OCI-LY1 (cell line): Measurements from ENCODE around the gene SETDB2.
A peak's percentile ranks its signal among the peaks of the same experiment; 100 is the strongest.
"Not testable (repeated sequence)": the region's sequence is repeated elsewhere in the genome, so short reads cannot be mapped to it uniquely, and the experiment has no call there.

Experiments used
- H2AFZ ChIP-seq: fragments of 200-600 bp; sonication (generic), shearing (Covaris generic); 2 replicates; pipeline ENCODE4 v1.6.0; 2014; ENCODE audit warnings: antibody characterized with exemption, mild to moderate bottlenecking, low read length
- H3F3A ChIP-seq: fragments of 200-600 bp; sonication (generic), shearing (Covaris generic); 2 replicates; pipeline ENCODE4 v1.6.0; 2014; ENCODE audit warnings: mild to moderate bottlenecking, antibody characterized with exemption, low read length, moderate library complexity; ENCODE audit not compliant: insufficient read depth
- H3K27ac ChIP-seq: fragments of 200-600 bp; sonication (generic); 2 replicates; pipeline ENCODE4 v1.5.1; 2014; ENCODE audit warnings: low read length, mixed run types, mild to moderate bottlenecking, low read depth; ENCODE audit not compliant: poor library complexity, severe bottlenecking
- H3K27me3 ChIP-seq: fragments of 200-600 bp; sonication (generic); 2 replicates; pipeline ENCODE4 v1.6.0; 2014; ENCODE audit warnings: antibody characterized with exemption, mild to moderate bottlenecking, low read length, moderate library complexity; ENCODE audit not compliant: insufficient read depth
- H3K36me3 ChIP-seq: fragments of 200-600 bp; sonication (generic); 2 replicates; pipeline ENCODE4 v1.6.1; 2014; ENCODE audit warnings: mild to moderate bottlenecking, antibody characterized with exemption, low read length, moderate library complexity, mixed read lengths; ENCODE audit not compliant: insufficient read depth
- H3K4me1 ChIP-seq: fragments of 200-600 bp; sonication (generic); 2 replicates; pipeline ENCODE4 v1.5.1; 2014; ENCODE audit warnings: mild to moderate bottlenecking, low read length, moderate library complexity; ENCODE audit not compliant: insufficient read depth, severe bottlenecking
- H3K4me2 ChIP-seq: fragments of 200-600 bp; sonication (generic), shearing (Covaris generic); 2 replicates; pipeline ENCODE4 v1.6.1; 2014; ENCODE audit warnings: low read length
- H3K4me3 ChIP-seq: fragments of 200-600 bp; sonication (generic); 2 replicates; pipeline ENCODE4 v1.5.1; 2014; ENCODE audit warnings: low read length, low read depth, mild to moderate bottlenecking, mixed read lengths; ENCODE audit not compliant: poor library complexity, severe bottlenecking
- H3K79me2 ChIP-seq: fragments of 200-600 bp; shearing (Covaris generic); 2 replicates; pipeline ENCODE4 v1.6.1; 2016; ENCODE audit warnings: mixed run types, low read length, mixed read lengths; ENCODE audit not compliant: insufficient read depth
- H3K9ac ChIP-seq: fragments of 200-600 bp; sonication (generic), shearing (Covaris generic); 2 replicates; pipeline ENCODE4 v1.6.1; 2014; ENCODE audit warnings: mild to moderate bottlenecking, low read length, mixed read lengths
- H3K9me2 ChIP-seq: fragments of 200-600 bp; sonication (generic), shearing (Covaris generic); 2 replicates; pipeline ENCODE4 v1.6.1; 2014; ENCODE audit warnings: low read depth, mild to moderate bottlenecking, low read length, mixed read lengths
- H3K9me3 ChIP-seq: fragments of 200-600 bp; shearing (Covaris generic); 2 replicates; pipeline ENCODE4 v1.6.1; 2014; ENCODE audit warnings: low read length, mixed read lengths
- H4K20me1 ChIP-seq: fragments of 200-600 bp; sonication (generic), shearing (Covaris generic); 2 replicates; pipeline ENCODE4 v1.6.0; 2016; ENCODE audit warnings: mild to moderate bottlenecking, low read length; ENCODE audit not compliant: insufficient read depth
- EZH2 ChIP-seq: fragments of 200-600 bp; sonication (generic), shearing (Covaris generic); IDR thresholded peaks from 2 replicates; pipeline ENCODE4 v1.8.0; 2017; ENCODE audit warnings: borderline replicate concordance, mixed run types, mild to moderate bottlenecking, antibody characterized with exemption, low read length, moderate library complexity, mixed read lengths
- TF ChIP-seq, protein P1 (sequence below): fragments of 200-600 bp; sonication (generic), shearing (Covaris generic); IDR thresholded peaks from 2 replicates; pipeline ENCODE4 v1.5.1; 2017; ENCODE audit warnings: mild to moderate bottlenecking, antibody characterized with exemption, low read length, moderate library complexity, mixed read lengths

The SETDB2 gene

DNA sequence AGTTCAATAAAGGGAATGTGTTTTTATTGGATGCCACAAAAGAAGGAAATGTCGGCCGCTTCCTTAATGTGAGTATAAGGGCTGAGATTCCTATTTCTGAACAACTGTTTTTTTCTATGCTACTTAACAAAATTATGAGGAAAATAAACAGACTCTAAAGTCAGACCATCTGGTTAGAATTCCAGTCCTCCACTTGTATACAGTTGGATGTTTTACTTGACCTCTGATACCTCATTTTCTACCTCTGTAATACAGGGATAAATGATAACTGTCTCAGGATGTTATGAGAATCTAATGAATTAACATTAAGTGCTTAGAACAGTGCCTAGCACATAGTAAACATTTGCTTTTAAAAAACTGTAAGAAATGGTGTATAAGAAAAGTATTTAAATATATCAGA is 44.5 kb downstream of the SETDB2 start:
- no peaks in the 10 kb centered on the region for H4K20me1 ChIP-seq
- H3K27me3 ChIP-seq = no peaks in the 10 kb centered on the region
- H3K9me3 ChIP-seq = no peaks in the 10 kb centered on the region
- H3K9me2 ChIP-seq = no peaks in the 10 kb centered on the region
- H3K4me3 ChIP-seq = no peak overlapping the region
- no peak overlapping the region for H3K9ac ChIP-seq
- H3K4me2 ChIP-seq = no peak overlapping the region
- H3K36me3 ChIP-seq = peaks cover 56% of the 10 kb centered on the region
- TF ChIP-seq, protein P1, sequence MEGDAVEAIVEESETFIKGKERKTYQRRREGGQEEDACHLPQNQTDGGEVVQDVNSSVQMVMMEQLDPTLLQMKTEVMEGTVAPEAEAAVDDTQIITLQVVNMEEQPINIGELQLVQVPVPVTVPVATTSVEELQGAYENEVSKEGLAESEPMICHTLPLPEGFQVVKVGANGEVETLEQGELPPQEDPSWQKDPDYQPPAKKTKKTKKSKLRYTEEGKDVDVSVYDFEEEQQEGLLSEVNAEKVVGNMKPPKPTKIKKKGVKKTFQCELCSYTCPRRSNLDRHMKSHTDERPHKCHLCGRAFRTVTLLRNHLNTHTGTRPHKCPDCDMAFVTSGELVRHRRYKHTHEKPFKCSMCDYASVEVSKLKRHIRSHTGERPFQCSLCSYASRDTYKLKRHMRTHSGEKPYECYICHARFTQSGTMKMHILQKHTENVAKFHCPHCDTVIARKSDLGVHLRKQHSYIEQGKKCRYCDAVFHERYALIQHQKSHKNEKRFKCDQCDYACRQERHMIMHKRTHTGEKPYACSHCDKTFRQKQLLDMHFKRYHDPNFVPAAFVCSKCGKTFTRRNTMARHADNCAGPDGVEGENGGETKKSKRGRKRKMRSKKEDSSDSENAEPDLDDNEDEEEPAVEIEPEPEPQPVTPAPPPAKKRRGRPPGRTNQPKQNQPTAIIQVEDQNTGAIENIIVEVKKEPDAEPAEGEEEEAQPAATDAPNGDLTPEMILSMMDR = no peak
- no peak for TF ChIP-seq EZH2
- H3K79me2 ChIP-seq = no peaks in the 10 kb centered on the region
- H2AFZ ChIP-seq = no peak overlapping the region
- H3K4me1 ChIP-seq = peaks cover 7% of the 10 kb centered on the region
- H3K27ac ChIP-seq = no peak overlapping the region
- H3F3A ChIP-seq = no peaks in the 10 kb centered on the region; the same call in 1 of the 2 replicates

DNA sequence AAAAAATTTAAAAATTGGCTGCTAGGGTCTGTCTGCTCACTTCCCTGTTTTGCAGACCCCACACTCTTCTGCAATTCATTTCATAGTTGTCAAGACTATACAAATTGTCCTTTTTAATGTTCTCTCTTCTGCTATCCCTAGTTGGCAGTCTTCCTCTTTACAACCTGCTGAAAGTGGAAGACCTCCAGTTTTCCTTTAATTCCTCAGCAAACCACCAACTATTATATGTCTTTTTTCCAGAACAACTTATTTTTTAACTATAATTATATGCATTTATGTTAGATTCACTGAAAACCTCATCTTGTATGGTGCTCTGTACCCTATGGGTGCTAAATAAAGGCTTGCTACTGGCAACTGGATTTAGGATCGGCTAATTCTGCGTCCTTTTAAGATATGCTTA is 50.6 kb downstream of the SETDB2 start:
- Histone ChIP-seq H3F3A (peaks cover 3% of the 10 kb centered on the region), H3K36me3 (peaks cover 10% of the 10 kb centered on the region; the same call in 1 of the 2 replicates), H3K79me2 (no peaks in the 10 kb centered on the region), H3K4me2 (peak overlapping the region; percentile 81), H3K9me2 (no peaks in the 10 kb centered on the region), H4K20me1 (no peaks in the 10 kb centered on the region), H3K27ac (peak overlapping the region; percentile 96), H3K4me3 (peak overlapping the region; percentile 83), H2AFZ (no peak overlapping the region), H3K9ac (peak overlapping the region; percentile 89), H3K9me3 (no peaks in the 10 kb centered on the region), H3K27me3 (no peaks in the 10 kb centered on the region), H3K4me1 (peaks cover 49% of the 10 kb centered on the region)
- TF ChIP-seq, protein P1 = 0 out of 2 replicates have a peak, but pooled peaks have one; percentile 19
- TF ChIP-seq EZH2 = no peak

DNA sequence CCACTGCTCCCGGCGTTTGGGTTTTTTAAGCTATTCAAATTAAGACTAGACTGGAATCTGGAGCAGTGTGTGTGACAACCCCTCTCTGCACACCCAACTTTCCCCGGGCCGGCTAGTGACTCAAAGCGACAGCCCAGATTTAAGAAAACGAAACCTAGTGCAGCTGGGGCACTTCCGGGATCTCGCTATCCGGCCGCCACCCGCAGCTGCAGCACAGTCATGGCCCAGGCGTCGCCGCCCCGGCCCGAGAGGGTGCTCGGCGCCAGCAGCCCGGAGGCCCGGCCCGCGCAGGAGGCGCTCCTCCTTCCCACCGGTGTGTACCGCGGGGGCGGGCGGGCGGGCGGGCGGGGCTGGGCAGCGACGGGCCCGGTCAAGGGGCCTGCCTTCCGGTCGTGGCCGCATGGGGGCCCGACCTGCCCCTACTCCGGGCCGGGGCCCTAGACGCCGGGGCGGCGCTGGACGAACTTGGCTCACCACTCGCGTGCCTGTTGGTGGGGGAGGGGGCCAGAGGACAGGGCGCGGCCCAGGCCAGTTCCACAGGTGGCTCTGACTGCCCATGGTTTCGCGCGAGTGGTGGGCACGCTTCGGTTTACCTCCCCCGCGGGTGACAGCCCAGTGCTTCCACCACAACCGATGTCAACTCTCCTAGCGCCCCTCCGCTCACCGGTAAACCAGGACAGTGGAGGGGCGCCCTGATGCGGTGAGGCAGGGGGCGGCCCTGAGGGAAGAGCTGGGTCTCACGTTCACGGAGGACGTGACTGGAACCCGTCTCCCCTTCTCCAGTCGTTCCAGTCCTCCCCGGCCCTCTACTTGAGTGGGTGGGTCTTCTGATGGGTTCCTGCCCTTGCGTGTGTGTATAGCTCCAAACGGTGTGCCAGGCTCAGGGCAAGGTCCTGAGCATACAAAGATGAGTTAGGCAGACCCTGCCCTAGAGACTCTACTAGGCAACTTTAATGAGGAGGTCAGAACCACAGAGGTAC is 52.0 kb downstream of the SETDB2 start, which contains the start of gene PHF11:
Gene PHF11, plus strand, starts transcription at position 171 of the 980 bp plus-strand sequence. Its CDS starts 49 bp downstream, at position 220.
- peak within 1 kb of the TSS; percentile 96 for H3K27ac ChIP-seq
- H3K4me1 ChIP-seq = peaks cover 49% of the 10 kb centered on the region
- TF ChIP-seq, protein P1 = peak; percentile 26; the same call in 1 of the 2 replicates
- TF ChIP-seq EZH2 = no peak
- H3K9me3 ChIP-seq = no peaks in the 10 kb centered on the region
- peak within 1 kb of the TSS; percentile 83 for H3K4me3 ChIP-seq
- no peaks in the 10 kb centered on the region for H3K9me2 ChIP-seq
- H3K79me2 ChIP-seq = no peaks in the 10 kb centered on the region
- no peaks in the 10 kb centered on the region for H3K27me3 ChIP-seq
- peaks cover 15% of the 10 kb centered on the region; the same call in 1 of the 2 replicates for H3K36me3 ChIP-seq
- no peaks in the 10 kb centered on the region for H4K20me1 ChIP-seq
- no peak within 1 kb of the TSS for H2AFZ ChIP-seq
- H3K4me2 ChIP-seq = peak within 1 kb of the TSS; percentile 96
- peaks cover 3% of the 10 kb centered on the region for H3F3A ChIP-seq
- H3K9ac ChIP-seq = peak within 1 kb of the TSS; percentile 89

DNA sequence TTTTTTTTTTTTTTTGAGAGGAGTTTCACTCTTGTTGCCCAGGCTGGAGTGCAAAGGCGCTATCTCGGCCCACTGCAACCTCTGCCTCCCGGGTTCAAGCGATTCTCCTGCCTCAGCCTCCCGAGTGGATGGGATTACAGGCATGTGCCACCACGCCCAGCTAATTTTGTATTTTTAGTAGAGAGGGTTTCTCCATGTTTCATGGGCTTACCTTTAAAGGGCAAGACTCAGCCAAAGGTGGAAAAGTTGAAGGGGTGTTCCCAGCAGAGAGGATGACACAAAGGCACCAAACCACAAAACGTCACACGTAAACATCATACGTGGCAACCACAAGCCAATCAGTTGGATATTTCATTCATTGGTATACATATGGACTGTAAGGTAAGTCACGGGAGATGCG is 52.8 kb downstream of the SETDB2 start:
- H3K36me3 ChIP-seq = peaks cover 15% of the 10 kb centered on the region; the same call in 1 of the 2 replicates
- not testable (repeated sequence) for H3F3A ChIP-seq, H3K79me2 ChIP-seq, H3K9me3 ChIP-seq, H2AFZ ChIP-seq, H4K20me1 ChIP-seq, H3K9me2 ChIP-seq, H3K27me3 ChIP-seq
- peaks cover 49% of the 10 kb centered on the region for H3K4me1 ChIP-seq
- H3K4me3 ChIP-seq = peak overlapping the region; percentile 83
- H3K4me2 ChIP-seq = peak overlapping the region; percentile 96
- peak overlapping the region; percentile 88; the same call in 1 of the 2 replicates for H3K9ac ChIP-seq
- peak overlapping the region; percentile 96 for H3K27ac ChIP-seq
